ENCODE results near the gene KLHL2.

DNA sequence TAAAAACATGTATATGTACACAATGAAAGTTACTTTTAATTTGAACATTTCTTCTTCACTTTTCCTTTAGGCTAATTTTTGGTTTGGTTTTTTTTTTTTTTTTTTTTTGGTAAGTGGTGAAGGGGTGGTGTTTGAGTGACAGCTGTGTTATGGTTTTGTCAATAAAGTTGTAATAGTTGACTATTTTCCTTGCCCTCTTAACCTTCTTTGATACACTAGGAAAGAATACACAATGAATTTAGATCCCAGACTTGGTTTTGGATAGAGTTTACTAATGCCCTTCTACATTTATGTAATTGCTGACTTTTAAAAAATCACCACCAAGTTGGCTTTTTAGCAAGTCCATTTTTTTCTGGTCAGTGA is 82.0 kb downstream of the KLHL2 start:
- TF ChIP-seq REST (IDR thresholded peaks at IDR 0.05; ENCODE audit: insufficient replicate concordance, low read depth) (no peak), POLR2AphosphoS5 (IDR thresholded peaks at IDR 0.05; ENCODE audit: low read depth) (no peak), GABPA (IDR thresholded peaks at IDR 0.05; ENCODE audit: low read depth) (no peak)
- TF ChIP-seq, protein P1, sequence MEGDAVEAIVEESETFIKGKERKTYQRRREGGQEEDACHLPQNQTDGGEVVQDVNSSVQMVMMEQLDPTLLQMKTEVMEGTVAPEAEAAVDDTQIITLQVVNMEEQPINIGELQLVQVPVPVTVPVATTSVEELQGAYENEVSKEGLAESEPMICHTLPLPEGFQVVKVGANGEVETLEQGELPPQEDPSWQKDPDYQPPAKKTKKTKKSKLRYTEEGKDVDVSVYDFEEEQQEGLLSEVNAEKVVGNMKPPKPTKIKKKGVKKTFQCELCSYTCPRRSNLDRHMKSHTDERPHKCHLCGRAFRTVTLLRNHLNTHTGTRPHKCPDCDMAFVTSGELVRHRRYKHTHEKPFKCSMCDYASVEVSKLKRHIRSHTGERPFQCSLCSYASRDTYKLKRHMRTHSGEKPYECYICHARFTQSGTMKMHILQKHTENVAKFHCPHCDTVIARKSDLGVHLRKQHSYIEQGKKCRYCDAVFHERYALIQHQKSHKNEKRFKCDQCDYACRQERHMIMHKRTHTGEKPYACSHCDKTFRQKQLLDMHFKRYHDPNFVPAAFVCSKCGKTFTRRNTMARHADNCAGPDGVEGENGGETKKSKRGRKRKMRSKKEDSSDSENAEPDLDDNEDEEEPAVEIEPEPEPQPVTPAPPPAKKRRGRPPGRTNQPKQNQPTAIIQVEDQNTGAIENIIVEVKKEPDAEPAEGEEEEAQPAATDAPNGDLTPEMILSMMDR (IDR thresholded peaks at IDR 0.05; ENCODE audit: insufficient read depth, low read length): no peak

All from HL-60 (cell line).